Keratinocyte (primary cell): ENCODE results near the gene ASH1L. TPM values are rescaled to one million over a fixed set of nuclear protein-coding genes. Genes with fewer than 3 reads are reported as not detected.

Source experiments
- DNase-seq: peaks from one replicate; pipeline ENCODE4 v3.0.0-alpha.2; 2011; ENCODE audit warnings: low read depth, missing footprints, low spot score
- FAIRE-seq: peaks from 2 replicates; lab custom pipeline; 2011; peaks lifted over from hg19 to GRCh38; lab: Jason Lieb, UNC
- H2AFZ ChIP-seq: 2 replicates; pipeline ENCODE4 v1.6.0; 2012; ENCODE audit warnings: low read length, control low read depth, inconsistent platforms; ENCODE audit not compliant: control insufficient read depth
- H3K27ac ChIP-seq: 2 replicates; pipeline ENCODE4 v1.5.1; 2011; ENCODE audit warnings: low read length; ENCODE audit not compliant: control insufficient read depth, insufficient read depth
- H3K27me3 ChIP-seq: 3 replicates; pipeline ENCODE4 v1.6.0; 2011; ENCODE audit warnings: low read length; ENCODE audit not compliant: control insufficient read depth, insufficient read depth; ENCODE audit errors: extremely low read depth
- H3K36me3 ChIP-seq, 2 experiments: 2 replicates in 1 of 2; 3 replicates in 1 of 2; pipeline ENCODE4 v1.5.1; 2011; ENCODE audit warnings: low read length in 2 of 2, mild to moderate bottlenecking in 1 of 2; ENCODE audit not compliant: control insufficient read depth in 2 of 2, insufficient read depth in 2 of 2; ENCODE audit errors: extremely low read depth in 1 of 2
- H3K4me1 ChIP-seq: 3 replicates; pipeline ENCODE4 v1.5.1; 2011; ENCODE audit warnings: low read length; ENCODE audit not compliant: control insufficient read depth, insufficient read depth; ENCODE audit errors: extremely low read depth
- H3K4me2 ChIP-seq: 3 replicates; pipeline ENCODE4 v1.6.0; 2011; ENCODE audit warnings: low read depth, low read length; ENCODE audit not compliant: control insufficient read depth, insufficient read depth; ENCODE audit errors: extremely low read depth
- H3K4me3 ChIP-seq, 3 experiments: fragments of 200-600 bp in 1 of 3; sonication (generic) in 1 of 3; 2 replicates in 2 of 3; 3 replicates in 1 of 3; pipeline ENCODE4 v1.5.1; 2011 to 2016; ENCODE audit warnings: low read length in 3 of 3, mild to moderate bottlenecking in 3 of 3, control low read depth in 2 of 3, inconsistent platforms in 1 of 3, low read depth in 1 of 3, mixed read lengths in 1 of 3, mixed run types in 1 of 3, moderate library complexity in 1 of 3; ENCODE audit not compliant: control insufficient read depth in 2 of 3, insufficient read depth in 2 of 3; ENCODE audit errors: extremely low read depth in 1 of 3
- H3K79me2 ChIP-seq: 2 replicates; pipeline ENCODE4 v1.6.0; 2012; ENCODE audit warnings: low read length; ENCODE audit not compliant: control insufficient read depth, insufficient read depth
- H3K9ac ChIP-seq: 3 replicates; pipeline ENCODE4 v1.6.0; 2011; ENCODE audit warnings: low read length; ENCODE audit not compliant: control insufficient read depth, insufficient read depth; ENCODE audit errors: extremely low read depth
- H3K9me1 ChIP-seq: 3 replicates; pipeline ENCODE4 v1.6.0; 2011; ENCODE audit warnings: low read length; ENCODE audit not compliant: control insufficient read depth, insufficient read depth; ENCODE audit errors: extremely low read depth
- H3K9me3 ChIP-seq: 2 replicates; pipeline ENCODE4 v1.5.1; 2012; ENCODE audit warnings: low read depth, low read length; ENCODE audit not compliant: control insufficient read depth
- H4K20me1 ChIP-seq: 3 replicates; pipeline ENCODE4 v1.6.0; 2011; ENCODE audit warnings: low read length; ENCODE audit not compliant: control insufficient read depth, insufficient read depth; ENCODE audit errors: extremely low read depth
- EZH2 ChIP-seq: IDR thresholded peaks from one replicate; pipeline ENCODE4 v1.6.1; 2012; ENCODE audit warnings: inconsistent platforms, mild to moderate bottlenecking, low read length, moderate library complexity
- dilution Hi-C: fragments of 300-500 bp; cut with MboI; formaldehyde crosslinking; loops from one replicate; pipeline ENCODE4 v1.7.0; 2020; ENCODE audit warnings: low sequenced_read_pairs; ENCODE audit not compliant: extremely low pct_ligation_motif_present
- polyA plus RNA-seq, 5 experiments: library from polyadenylated mRNA; depleted of rRNA in 3 of 5; stranded (reverse) in 3 of 5; stranded (forward) in 1 of 5; unstranded in 1 of 5; fragments of >200 nt; gene quantifications; 1 replicate in 1 of 5; 2 replicates in 3 of 5; 3 replicates in 1 of 5; pipeline versions ENCODE4 v1.2.1 to v1.2.3, GENCODE V29; 2011 to 2012; ENCODE audit warnings: missing spikeins in 2 of 5, low read depth in 1 of 5, low replicate concordance in 1 of 5
- TF ChIP-seq, protein P1 (sequence below), 3 experiments: IDR thresholded peaks in 1 of 3; conservative IDR thresholded peaks in 1 of 3; optimal IDR thresholded peaks in 1 of 3; 2 replicates in 2 of 3; 3 replicates in 1 of 3; pipeline versions ENCODE3 to v1.5.1; 2011; ENCODE audit warnings: low read length in 3 of 3, mild to moderate bottlenecking in 3 of 3, moderate library complexity in 2 of 3, control low read depth in 1 of 3, inconsistent platforms in 1 of 3; ENCODE audit not compliant: insufficient read depth in 2 of 3; ENCODE audit errors: extremely low read depth in 1 of 3

ASH1L gene
- polyA plus RNA-seq, 1 donor (not counting 4 experiments of a cell fraction or from before 2014, with no cell fraction given), result 13.8 TPM

DNA sequence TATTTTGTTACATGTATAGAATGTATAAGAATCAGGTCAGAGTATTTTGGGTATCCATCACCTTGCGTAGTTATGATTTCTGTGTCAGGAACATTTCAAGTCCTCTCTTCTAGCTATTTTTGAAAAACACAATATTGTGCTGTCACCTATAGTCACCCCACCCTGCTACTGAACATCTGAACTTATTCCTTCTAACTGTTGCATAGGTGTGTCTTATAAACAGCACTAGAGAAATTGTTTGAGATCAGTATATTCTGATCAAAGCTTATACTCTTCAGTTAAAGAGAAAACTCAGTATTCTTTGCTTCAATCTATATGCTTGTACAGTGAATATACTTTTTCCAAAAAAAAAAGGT, 96.0 kb downstream of the ASH1L start:
- Histone ChIP-seq H3K4me3 (no peak overlapping the region), H3K4me1 (peaks cover 17% of the 10 kb centered on the region), H3K79me2 (peaks cover 11% of the 10 kb centered on the region), H3K4me2 (no peak overlapping the region), H2AFZ (no peak overlapping the region), H3K9me1 (no peaks in the 10 kb centered on the region), H3K27me3 (no peaks in the 10 kb centered on the region), H3K9me3 (peaks cover 5% of the 10 kb centered on the region), H3K27ac (peak overlapping the region; percentile 56), H4K20me1 (no peaks in the 10 kb centered on the region), H3K9ac (peak overlapping the region; percentile 9), H3K36me3 (peaks cover 3 to 8% of the 10 kb centered on the region in 2 experiments)
- no peak for FAIRE-seq
- DNase-seq, result no peak
- no peak for TF ChIP-seq EZH2
- TF ChIP-seq, protein P1, sequence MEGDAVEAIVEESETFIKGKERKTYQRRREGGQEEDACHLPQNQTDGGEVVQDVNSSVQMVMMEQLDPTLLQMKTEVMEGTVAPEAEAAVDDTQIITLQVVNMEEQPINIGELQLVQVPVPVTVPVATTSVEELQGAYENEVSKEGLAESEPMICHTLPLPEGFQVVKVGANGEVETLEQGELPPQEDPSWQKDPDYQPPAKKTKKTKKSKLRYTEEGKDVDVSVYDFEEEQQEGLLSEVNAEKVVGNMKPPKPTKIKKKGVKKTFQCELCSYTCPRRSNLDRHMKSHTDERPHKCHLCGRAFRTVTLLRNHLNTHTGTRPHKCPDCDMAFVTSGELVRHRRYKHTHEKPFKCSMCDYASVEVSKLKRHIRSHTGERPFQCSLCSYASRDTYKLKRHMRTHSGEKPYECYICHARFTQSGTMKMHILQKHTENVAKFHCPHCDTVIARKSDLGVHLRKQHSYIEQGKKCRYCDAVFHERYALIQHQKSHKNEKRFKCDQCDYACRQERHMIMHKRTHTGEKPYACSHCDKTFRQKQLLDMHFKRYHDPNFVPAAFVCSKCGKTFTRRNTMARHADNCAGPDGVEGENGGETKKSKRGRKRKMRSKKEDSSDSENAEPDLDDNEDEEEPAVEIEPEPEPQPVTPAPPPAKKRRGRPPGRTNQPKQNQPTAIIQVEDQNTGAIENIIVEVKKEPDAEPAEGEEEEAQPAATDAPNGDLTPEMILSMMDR (optimal IDR thresholded peaks at IDR 0.05 in 1 of 3, IDR thresholded peaks at IDR 0.05 in 1 of 3, conservative IDR thresholded peaks at IDR 0.05 in 1 of 3; ENCODE audit: extremely low read depth in 1 of 3, insufficient read depth in 2 of 3, low read length in 3 of 3), result no peak
- dilution Hi-C loops, result no loop called here

DNA sequence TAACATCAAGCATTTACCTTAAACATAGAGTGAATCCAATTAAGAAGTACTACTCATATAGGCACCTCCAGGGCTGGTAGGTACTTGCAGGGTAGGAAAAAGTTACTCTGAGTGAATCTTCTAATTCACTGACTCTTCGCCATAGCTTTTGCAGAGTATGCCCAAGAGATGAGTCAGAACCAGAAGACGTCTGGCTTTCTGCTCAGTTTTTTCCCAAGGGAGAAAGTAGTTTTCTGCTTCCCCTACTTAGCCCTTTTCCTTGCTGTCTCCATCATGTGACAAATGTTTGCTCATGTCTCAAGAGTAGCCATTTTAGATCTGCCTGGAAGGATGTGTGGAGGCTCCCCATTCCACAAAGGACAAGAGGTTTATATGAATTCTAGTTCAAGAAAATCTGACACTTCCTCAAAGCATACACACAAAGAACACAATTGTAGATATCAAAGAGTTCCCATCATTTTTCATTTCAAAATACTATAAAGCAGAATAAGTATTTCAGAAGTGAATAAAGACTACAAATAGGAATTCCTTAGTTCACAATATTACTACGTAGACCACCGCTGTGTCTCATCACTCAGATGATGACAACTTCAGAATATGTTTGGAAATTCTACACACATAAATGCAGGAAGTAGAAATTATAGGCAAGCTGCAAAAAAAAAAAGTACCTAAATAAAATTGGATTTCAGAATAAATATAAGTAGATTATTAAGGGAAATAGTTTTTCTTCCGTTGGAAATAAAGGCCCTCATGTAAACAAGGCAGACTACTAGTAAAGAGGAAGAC, 98.5 kb downstream of the ASH1L start:
- dilution Hi-C loops, result no loop called here
- Histone ChIP-seq H3K4me3 (no peak overlapping the region), H3K27me3 (no peaks in the 10 kb centered on the region), H3K9me1 (no peaks in the 10 kb centered on the region), H3K9ac (no peak overlapping the region), H3K36me3 (peaks cover 1 to 5% of the 10 kb centered on the region in 2 experiments), H3K79me2 (peaks cover 3% of the 10 kb centered on the region), H3K4me1 (peaks cover 17% of the 10 kb centered on the region), H4K20me1 (no peaks in the 10 kb centered on the region), H3K9me3 (no peaks in the 10 kb centered on the region), H3K4me2 (no peak overlapping the region), H3K27ac (no peak overlapping the region), H2AFZ (no peak overlapping the region)
- TF ChIP-seq, protein P1 (optimal IDR thresholded peaks at IDR 0.05 in 1 of 3, IDR thresholded peaks at IDR 0.05 in 1 of 3, conservative IDR thresholded peaks at IDR 0.05 in 1 of 3; ENCODE audit: extremely low read depth in 1 of 3, insufficient read depth in 2 of 3, low read length in 3 of 3), result no peak
- TF ChIP-seq EZH2, result no peak
- FAIRE-seq, result no peak
- no peak for DNase-seq
